Body of pancreas (tissue), 4 donors: Measurements from ENCODE around the gene ZNF513.

Source experiments
- CTCF ChIP-seq, 7 experiments: fragments of 450-650 bp in 4 of 7; fragments of 200-600 bp in 3 of 7; sonication (generic) in 3 of 7; IDR thresholded peaks; one replicate each; pipeline ENCODE4 v1.5.1; 2016 to 2019; ENCODE audit warnings: antibody characterized with exemption in 7 of 7
- POLR2A ChIP-seq, 3 donors: fragments of 450-650 bp; IDR thresholded peaks; one replicate each; pipeline ENCODE4 v1.6.1; 2016; ENCODE audit warnings: antibody characterized with exemption in 3 of 3, mild to moderate bottlenecking in 2 of 3

- TF ChIP-seq POLR2A (IDR thresholded peaks at IDR 0.05) (no peak), CTCF (IDR thresholded peaks at IDR 0.05) (no peak)
Measured at GRCh38 chr2:27375513-27376099, 4.9 kb downstream of the ZNF513 start.
